ENCODE measurements around the gene PANX1.
"Not testable (repeated sequence)": the region's sequence is repeated elsewhere in the genome, so short reads cannot be mapped to it uniquely, and the experiment has no call there.

Gene PANX1

GRCh38 chr11:94111241-94111640 is 17.4 kb upstream of the PANX1 start:
- WGBS, 2 experiments (ENCODE audit: insufficient coverage in 2 of 2), result 97 to 100% methylated on average over 2 to 3 of the region's 3 CpGs
- Histone ChIP-seq H3K9me3 (ENCODE audit: control insufficient read depth, low read length) (no peaks in the 10 kb centered on the region), H3K4me3 (ENCODE audit: extremely low read depth, insufficient read depth, low read length, poor library complexity, severe bottlenecking) (no peak overlapping the region), H3K36me3 (ENCODE audit: control insufficient read depth, insufficient read depth, low read length) (no peaks in the 10 kb centered on the region), H3K4me1 (ENCODE audit: control insufficient read depth, insufficient read depth, low read length, poor library complexity, severe bottlenecking) (no peaks in the 10 kb centered on the region), H3K27ac (ENCODE audit: low read depth, low read length, severe bottlenecking) (no peak overlapping the region)

GRCh38 chr11:94111660-94112059 is 17.0 kb upstream of the PANX1 start:
- WGBS, 2 experiments (ENCODE audit: insufficient coverage in 2 of 2), result 90 to 92% methylated on average over 3 of the region's 3 CpGs

GRCh38 chr11:94112206-94112953 is 16.3 kb upstream of the PANX1 start:
- H3K9me3 ChIP-seq (ENCODE audit: control insufficient read depth, low read length), result no peaks in the 10 kb centered on the region
- WGBS, 2 experiments (ENCODE audit: insufficient coverage in 2 of 2), result no CpG with 5 or more reads among the region's 1 CpG
- H3K27ac ChIP-seq (ENCODE audit: low read depth, low read length, severe bottlenecking), result no peak overlapping the region
- no peak overlapping the region for H3K4me3 ChIP-seq (ENCODE audit: extremely low read depth, insufficient read depth, low read length, poor library complexity, severe bottlenecking)
- H3K4me1 ChIP-seq (ENCODE audit: control insufficient read depth, insufficient read depth, low read length, poor library complexity, severe bottlenecking), result no peaks in the 10 kb centered on the region
- H3K36me3 ChIP-seq (ENCODE audit: control insufficient read depth, insufficient read depth, low read length), result no peaks in the 10 kb centered on the region

More at GRCh38 chr11:94111660-94112059, 17.0 kb upstream of the PANX1 start:
- no peaks in the 10 kb centered on the region for H3K36me3 ChIP-seq (ENCODE audit: control insufficient read depth, insufficient read depth, low read length)
- no peak overlapping the region for H3K27ac ChIP-seq (ENCODE audit: low read depth, low read length, severe bottlenecking)
- no peaks in the 10 kb centered on the region for H3K4me1 ChIP-seq (ENCODE audit: control insufficient read depth, insufficient read depth, low read length, poor library complexity, severe bottlenecking)
- H3K9me3 ChIP-seq (ENCODE audit: control insufficient read depth, low read length), result no peaks in the 10 kb centered on the region
- H3K4me3 ChIP-seq (ENCODE audit: extremely low read depth, insufficient read depth, low read length, poor library complexity, severe bottlenecking), result no peak overlapping the region

- Histone ChIP-seq H3K27ac (ENCODE audit: low read depth, low read length, severe bottlenecking) (no peak overlapping the region), H3K4me3 (ENCODE audit: extremely low read depth, insufficient read depth, low read length, poor library complexity, severe bottlenecking) (no peak overlapping the region), H3K9me3 (ENCODE audit: control insufficient read depth, low read length) (no peaks in the 10 kb centered on the region), H3K4me1 (ENCODE audit: control insufficient read depth, insufficient read depth, low read length, poor library complexity, severe bottlenecking) (no peaks in the 10 kb centered on the region), H3K36me3 (ENCODE audit: control insufficient read depth, insufficient read depth, low read length) (no peaks in the 10 kb centered on the region)
- no CpG with 5 or more reads among the region's 1 CpG for WGBS, 2 experiments (ENCODE audit: insufficient coverage in 2 of 2)
Measured at GRCh38 chr11:94117197-94117574, 11.5 kb upstream of the PANX1 start.

GRCh38 chr11:94117871-94118270 is 10.8 kb upstream of the PANX1 start:
- Histone ChIP-seq H3K36me3 (ENCODE audit: control insufficient read depth, insufficient read depth, low read length) (no peaks in the 10 kb centered on the region), H3K4me1 (ENCODE audit: control insufficient read depth, insufficient read depth, low read length, poor library complexity, severe bottlenecking) (no peaks in the 10 kb centered on the region), H3K4me3 (ENCODE audit: extremely low read depth, insufficient read depth, low read length, poor library complexity, severe bottlenecking) (no peak overlapping the region), H3K27ac (ENCODE audit: low read depth, low read length, severe bottlenecking) (no peak overlapping the region), H3K9me3 (ENCODE audit: control insufficient read depth, low read length) (no peaks in the 10 kb centered on the region)

GRCh38 chr11:94119676-94120075 is 9.0 kb upstream of the PANX1 start:
- H3K27ac ChIP-seq (ENCODE audit: low read depth, low read length, severe bottlenecking); H3K36me3 ChIP-seq (ENCODE audit: control insufficient read depth, insufficient read depth, low read length); H3K4me1 ChIP-seq (ENCODE audit: control insufficient read depth, insufficient read depth, low read length, poor library complexity, severe bottlenecking); H3K9me3 ChIP-seq (ENCODE audit: control insufficient read depth, low read length); H3K4me3 ChIP-seq (ENCODE audit: extremely low read depth, insufficient read depth, low read length, poor library complexity, severe bottlenecking): not testable (repeated sequence)
- 57 to 90% methylated on average over 2 to 3 of the region's 6 CpGs for WGBS, 2 experiments (ENCODE audit: insufficient coverage in 2 of 2)

- H3K27ac ChIP-seq (ENCODE audit: low read depth, low read length, severe bottlenecking); H3K4me1 ChIP-seq (ENCODE audit: control insufficient read depth, insufficient read depth, low read length, poor library complexity, severe bottlenecking); H3K36me3 ChIP-seq (ENCODE audit: control insufficient read depth, insufficient read depth, low read length); H3K9me3 ChIP-seq (ENCODE audit: control insufficient read depth, low read length); H3K4me3 ChIP-seq (ENCODE audit: extremely low read depth, insufficient read depth, low read length, poor library complexity, severe bottlenecking): not testable (repeated sequence)
- no CpG with 5 or more reads among the region's 2 CpGs for WGBS, 2 experiments (ENCODE audit: insufficient coverage in 2 of 2)
Measured at GRCh38 chr11:94120516-94120915, 8.1 kb upstream of the PANX1 start.

- H3K9me3 ChIP-seq (ENCODE audit: control insufficient read depth, low read length), result no peaks in the 10 kb centered on the region
Measured at GRCh38 chr11:94120946-94121345, 7.7 kb upstream of the PANX1 start.

GRCh38 chr11:94125407-94126115 is 3.1 kb upstream of the PANX1 start:
- Histone ChIP-seq H3K36me3 (ENCODE audit: control insufficient read depth, insufficient read depth, low read length) (no peaks in the 10 kb centered on the region), H3K27ac (ENCODE audit: low read depth, low read length, severe bottlenecking) (no peak overlapping the region), H3K4me1 (ENCODE audit: control insufficient read depth, insufficient read depth, low read length, poor library complexity, severe bottlenecking) (peaks cover 14% of the 10 kb centered on the region), H3K4me3 (ENCODE audit: extremely low read depth, insufficient read depth, low read length, poor library complexity, severe bottlenecking) (no peak overlapping the region), H3K9me3 (ENCODE audit: control insufficient read depth, low read length) (no peaks in the 10 kb centered on the region)
- 79 to 90% methylated on average over 5 to 7 of the region's 8 CpGs for WGBS, 2 experiments (ENCODE audit: insufficient coverage in 2 of 2)

More at GRCh38 chr11:94120946-94121345, 7.7 kb upstream of the PANX1 start:
- Histone ChIP-seq H3K4me1 (ENCODE audit: control insufficient read depth, insufficient read depth, low read length, poor library complexity, severe bottlenecking) (no peaks in the 10 kb centered on the region), H3K4me3 (ENCODE audit: extremely low read depth, insufficient read depth, low read length, poor library complexity, severe bottlenecking) (no peak overlapping the region), H3K36me3 (ENCODE audit: control insufficient read depth, insufficient read depth, low read length) (no peaks in the 10 kb centered on the region), H3K27ac (ENCODE audit: low read depth, low read length, severe bottlenecking) (no peak overlapping the region)
- WGBS, 2 experiments (ENCODE audit: insufficient coverage in 2 of 2), result 95 to 96% methylated on average over 6 of the region's 6 CpGs

GRCh38 chr11:94127638-94128037 is 1.0 kb upstream of the PANX1 start:
- Histone ChIP-seq H3K36me3 (ENCODE audit: control insufficient read depth, insufficient read depth, low read length) (no peaks in the 10 kb centered on the region), H3K27ac (ENCODE audit: low read depth, low read length, severe bottlenecking) (no peak overlapping the region), H3K9me3 (ENCODE audit: control insufficient read depth, low read length) (no peaks in the 10 kb centered on the region), H3K4me3 (ENCODE audit: extremely low read depth, insufficient read depth, low read length, poor library complexity, severe bottlenecking) (peak overlapping the region; percentile 77), H3K4me1 (ENCODE audit: control insufficient read depth, insufficient read depth, low read length, poor library complexity, severe bottlenecking) (peaks cover 29% of the 10 kb centered on the region)

- H3K4me3 ChIP-seq (ENCODE audit: extremely low read depth, insufficient read depth, low read length, poor library complexity, severe bottlenecking), result peak overlapping the region; percentile 77
- peaks cover 29% of the 10 kb centered on the region for H3K4me1 ChIP-seq (ENCODE audit: control insufficient read depth, insufficient read depth, low read length, poor library complexity, severe bottlenecking)
- H3K9me3 ChIP-seq (ENCODE audit: control insufficient read depth, low read length), result no peaks in the 10 kb centered on the region
- H3K36me3 ChIP-seq (ENCODE audit: control insufficient read depth, insufficient read depth, low read length), result no peaks in the 10 kb centered on the region
- 0 to 2% methylated on average over 10 to 11 of the region's 23 CpGs for whole genome bisulfite sequencing, 2 experiments (ENCODE audit: insufficient coverage in 2 of 2)
- peak overlapping the region; percentile 96 for H3K27ac ChIP-seq (ENCODE audit: low read depth, low read length, severe bottlenecking)
Measured at GRCh38 chr11:94128291-94128745, 323 bp upstream of the PANX1 start.
